Skeletal muscle cell (primary cell): ENCODE data around the gene BDNF.
"Not testable (repeated sequence)": the region's sequence is repeated elsewhere in the genome, so short reads cannot be mapped to it uniquely, and the experiment has no call there.

Experiments used
- DNase-seq: peaks from one replicate; pipeline ENCODE4 v3.0.0-alpha.2; 2010; ENCODE audit warnings: low read depth
- H3K4me3 ChIP-seq: 2 replicates; pipeline ENCODE4 v1.5.1; 2011; ENCODE audit warnings: low read depth, mild to moderate bottlenecking, control low read depth, low read length, moderate library complexity

Gene BDNF

DNA sequence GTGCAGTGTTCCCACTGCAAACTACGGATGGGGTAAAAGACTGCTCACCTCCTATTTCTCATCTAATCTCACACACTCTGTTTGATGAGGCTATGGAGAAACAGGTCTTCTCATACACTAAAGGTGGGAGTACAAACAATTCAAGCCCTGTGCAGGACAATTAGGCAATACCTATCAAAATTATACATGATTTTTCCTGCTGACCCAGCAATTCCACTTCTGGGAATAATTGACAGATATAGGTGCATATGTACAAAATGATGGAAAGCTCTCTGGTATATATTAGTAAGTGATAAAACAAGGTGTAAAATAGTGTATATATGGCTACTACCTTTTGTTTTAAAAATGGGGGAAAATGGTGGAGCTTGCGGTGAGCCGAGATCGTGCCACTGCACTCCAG lies 23.1 kb downstream of the BDNF start:
- no peak for DNase-seq
- no peak overlapping the region for H3K4me3 ChIP-seq

GRCh38 chr11:27673979-27674663 lies 26.1 kb downstream of the BDNF start:
- no peak overlapping the region for H3K4me3 ChIP-seq
- DNase-seq: no peak

DNA sequence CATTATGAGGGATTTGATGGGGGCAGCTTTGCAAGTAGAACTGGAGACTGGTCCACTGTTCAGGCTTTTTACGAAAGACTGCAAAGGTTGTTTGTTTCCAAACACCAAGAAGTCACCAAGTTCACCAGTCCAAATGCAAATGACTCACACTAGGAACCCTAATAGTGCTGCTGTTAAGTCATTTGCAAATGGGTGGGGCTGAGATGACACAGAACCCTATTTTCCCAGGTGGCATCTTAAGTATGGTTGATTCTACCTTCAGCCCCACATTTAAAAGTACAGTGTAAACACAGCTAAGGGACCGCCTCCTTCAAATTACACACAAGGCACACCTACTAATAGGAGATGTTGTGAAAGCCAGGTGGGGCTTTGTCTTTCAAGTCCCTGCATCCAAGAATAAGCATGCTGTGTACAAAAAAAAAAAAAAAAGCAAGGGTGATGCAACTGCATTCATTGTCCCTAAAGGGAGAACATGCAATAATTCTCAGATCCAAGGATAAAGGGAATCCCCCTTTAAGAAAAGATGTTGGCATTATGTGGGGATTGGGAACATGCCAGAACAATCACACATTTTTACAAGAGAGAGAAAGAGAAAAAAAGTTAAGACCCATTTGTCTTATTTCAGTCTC lies 27.3 kb downstream of the BDNF start:
- H3K4me3 ChIP-seq: no peak overlapping the region
- no peak for DNase-seq

- not testable (repeated sequence) for H3K4me3 ChIP-seq, DNase-seq
Observed at GRCh38 chr11:27665508-27666101, 34.6 kb downstream of the BDNF start.

DNA sequence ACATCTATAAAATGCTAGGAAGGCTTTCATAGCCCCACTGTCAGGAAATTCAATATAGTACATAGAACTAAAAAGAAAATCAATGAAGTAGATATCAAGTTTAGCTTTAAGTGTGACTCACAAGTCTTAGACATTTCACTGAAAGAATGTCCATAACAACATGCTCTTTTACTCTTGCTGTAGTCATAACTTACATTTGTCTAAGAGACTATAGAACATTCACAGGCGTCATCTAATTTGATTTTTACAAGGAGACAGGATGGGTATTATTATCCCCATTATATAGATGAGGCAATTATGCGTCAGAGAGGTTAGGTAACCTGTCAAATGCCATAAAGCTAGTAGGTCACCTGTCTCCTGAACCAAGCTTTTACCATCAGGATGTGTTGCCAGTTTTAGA lies 36.9 kb downstream of the BDNF start:
- no peak for DNase-seq
- no peak overlapping the region for H3K4me3 ChIP-seq

DNA sequence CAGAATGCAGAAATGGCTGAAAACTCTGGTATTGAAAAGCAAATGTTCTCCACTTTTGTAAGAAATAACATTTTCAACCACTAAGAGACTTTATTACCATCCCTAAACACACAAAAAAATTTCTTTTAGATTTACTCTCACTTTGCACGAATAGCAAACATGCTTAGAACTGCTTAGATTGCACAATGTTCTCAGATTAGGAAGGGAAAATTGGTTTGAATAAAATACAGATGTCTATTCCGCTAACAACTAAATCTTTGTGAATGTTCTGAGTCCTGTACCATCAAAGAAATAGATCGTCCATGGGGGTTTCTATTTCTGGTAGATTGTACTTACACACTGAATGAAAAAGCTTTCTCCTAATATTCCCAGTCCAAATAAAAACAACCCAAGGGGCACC lies 40.1 kb downstream of the BDNF start:
- DNase-seq: no peak
- no peak overlapping the region for H3K4me3 ChIP-seq

GRCh38 chr11:27658535-27659236 lies 41.6 kb downstream of the BDNF start:
- H3K4me3 ChIP-seq: no peak overlapping the region
- no peak for DNase-seq

- H3K4me3 ChIP-seq: no peak overlapping the region
- no peak for DNase-seq
Observed at GRCh38 chr11:27656806-27657483, 43.3 kb downstream of the BDNF start.

DNA sequence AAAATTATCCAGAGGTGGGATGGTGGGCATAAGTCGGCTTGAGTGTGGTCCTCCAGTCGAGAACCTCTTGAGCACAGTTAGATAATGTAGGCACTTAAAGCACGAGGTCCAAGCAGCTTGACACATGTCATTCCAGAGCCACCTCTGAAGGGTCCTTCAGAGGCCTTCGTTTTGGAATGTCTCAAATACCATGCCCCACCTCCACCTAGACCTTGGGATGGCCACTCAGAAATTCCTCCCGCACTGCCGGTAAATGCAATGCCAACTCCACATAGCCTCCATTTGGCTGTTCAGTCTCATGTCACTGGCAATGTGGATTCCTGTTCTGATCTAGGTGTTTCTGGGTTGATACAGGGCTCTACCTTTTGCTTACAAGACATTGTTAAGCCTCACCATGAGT lies 43.9 kb downstream of the BDNF start:
- DNase-seq: no peak
- H3K4me3 ChIP-seq: no peak overlapping the region

GRCh38 chr11:27653990-27654758 lies 46.1 kb downstream of the BDNF start:
- H3K4me3 ChIP-seq: no peak overlapping the region
- no peak for DNase-seq

DNA sequence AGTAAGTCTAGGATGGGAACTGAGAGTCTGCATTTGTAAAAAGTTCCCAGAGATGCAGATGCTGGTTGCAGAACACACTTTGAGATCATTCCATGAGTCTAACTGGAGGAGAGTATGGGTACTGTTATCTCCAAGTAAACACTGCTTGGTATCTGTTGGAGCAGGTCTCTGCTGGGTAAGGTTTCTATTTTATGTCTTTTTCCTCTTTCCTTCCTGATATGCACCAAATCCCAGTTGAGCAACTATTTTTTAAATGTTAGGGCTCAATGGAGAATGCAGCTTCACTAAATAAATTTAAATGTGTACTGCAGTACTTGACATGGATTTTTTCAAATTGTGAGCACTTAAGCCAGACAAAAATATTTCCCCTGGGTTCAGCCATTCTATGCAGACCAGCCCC lies 48.5 kb downstream of the BDNF start:
- DNase-seq: no peak
- no peak overlapping the region for H3K4me3 ChIP-seq

DNA sequence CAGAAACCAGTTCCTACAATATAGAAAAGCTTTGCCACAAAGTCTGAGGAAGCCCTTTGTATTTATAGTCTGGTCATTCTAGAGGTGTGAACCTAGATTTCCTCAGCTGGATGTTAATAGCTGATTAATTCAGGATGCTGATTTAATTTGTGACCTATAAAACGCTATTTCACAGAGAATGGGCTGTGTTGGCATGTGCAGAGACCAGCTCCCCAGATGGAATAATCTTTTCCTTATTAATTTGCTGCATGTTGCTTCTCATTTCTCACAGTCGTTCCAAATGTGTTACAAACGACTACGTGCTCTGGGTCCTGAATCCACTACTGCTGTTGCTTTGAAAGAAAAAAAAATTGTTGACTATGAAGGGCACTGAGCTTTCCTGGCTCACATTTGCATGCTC lies 49.3 kb downstream of the BDNF start:
- no peak for DNase-seq

GRCh38 chr11:27649800-27650199 lies 50.5 kb downstream of the BDNF start:
- H3K4me3 ChIP-seq: no peak overlapping the region
- no peak for DNase-seq

More for the DNA sequence above, 49.3 kb downstream of the BDNF start:
- no peak overlapping the region for H3K4me3 ChIP-seq

DNA sequence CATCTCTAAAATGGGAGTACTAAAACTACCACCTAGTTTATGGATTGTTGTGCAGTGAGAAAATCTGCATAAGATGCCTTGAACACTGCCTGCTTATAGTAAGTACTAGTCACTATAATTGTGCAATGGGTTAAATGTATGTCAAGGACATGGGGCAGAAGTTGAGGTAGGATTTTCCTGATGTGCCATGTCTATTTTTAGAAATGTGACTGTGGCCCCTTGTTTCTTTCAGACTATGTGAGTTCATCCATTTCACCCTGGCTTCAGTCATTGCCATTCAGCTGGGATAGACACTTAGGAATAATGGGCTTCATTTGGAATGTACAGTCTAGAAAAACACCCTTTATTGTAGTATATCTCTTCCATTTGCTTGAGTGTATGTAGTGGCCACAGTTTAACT lies 51.4 kb downstream of the BDNF start:
- DNase-seq: no peak
- H3K4me3 ChIP-seq: no peak overlapping the region

DNA sequence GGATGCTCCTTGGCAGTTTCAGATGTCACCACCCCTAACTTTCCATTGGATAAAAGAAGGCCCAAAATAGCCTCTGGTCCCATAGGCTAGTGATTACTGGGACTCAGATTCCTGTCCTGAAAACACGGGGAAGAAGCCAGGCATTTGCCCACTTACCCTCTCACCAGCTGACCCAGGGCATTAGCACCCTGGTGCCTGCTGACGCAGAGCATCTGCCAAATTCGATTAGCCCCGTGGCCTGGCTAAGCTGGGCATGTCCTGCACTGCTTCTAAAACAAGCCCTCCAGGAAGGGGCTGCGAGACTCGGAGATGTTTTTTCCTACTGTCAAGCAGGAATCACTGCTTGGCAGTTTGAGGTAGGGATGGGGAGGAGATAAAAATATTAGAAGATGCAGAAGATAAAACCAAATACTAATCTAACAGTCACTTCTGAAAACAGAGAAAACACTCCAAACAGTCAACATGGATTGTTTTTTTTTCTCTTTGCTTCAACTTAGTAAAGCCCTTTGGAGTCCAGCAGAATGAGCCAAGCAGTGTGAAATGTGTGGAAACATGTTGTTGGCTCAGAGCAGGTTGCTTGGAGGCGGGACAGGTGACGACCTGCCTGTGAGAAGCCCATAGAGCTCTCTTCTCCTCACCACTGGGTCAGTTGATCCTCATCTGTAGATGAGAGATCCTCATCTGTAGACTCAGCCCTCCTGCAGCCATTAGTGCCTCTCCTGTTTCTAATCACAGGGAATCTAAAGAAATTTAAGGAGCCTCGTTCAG lies 54.0 kb downstream of the BDNF start:
- H3K4me3 ChIP-seq: no peak overlapping the region
- DNase-seq: no peak

- no peak for DNase-seq
- no peak overlapping the region for H3K4me3 ChIP-seq
Observed at GRCh38 chr11:27642954-27643353, 57.3 kb downstream of the BDNF start.

DNA sequence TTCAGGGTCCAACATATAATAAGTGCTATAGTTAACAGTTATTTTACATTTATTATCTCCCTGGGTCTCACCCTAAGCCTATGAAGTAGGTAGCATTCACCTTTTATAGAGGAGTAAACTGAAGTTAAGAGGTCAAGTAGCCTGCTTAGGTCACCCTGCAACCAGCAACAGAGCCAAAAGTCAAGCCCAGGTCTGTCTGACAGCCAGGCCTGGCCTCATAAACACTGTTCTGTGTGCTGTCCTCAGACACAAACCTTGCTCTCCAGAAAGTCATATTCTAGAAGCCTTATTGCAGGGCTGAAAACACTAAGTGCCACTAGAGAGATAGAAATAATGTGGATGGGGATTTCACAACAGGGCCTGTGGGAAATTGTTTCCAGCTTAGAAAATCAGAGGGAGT lies 59.3 kb downstream of the BDNF start:
- H3K4me3 ChIP-seq: no peak overlapping the region
- no peak for DNase-seq

DNA sequence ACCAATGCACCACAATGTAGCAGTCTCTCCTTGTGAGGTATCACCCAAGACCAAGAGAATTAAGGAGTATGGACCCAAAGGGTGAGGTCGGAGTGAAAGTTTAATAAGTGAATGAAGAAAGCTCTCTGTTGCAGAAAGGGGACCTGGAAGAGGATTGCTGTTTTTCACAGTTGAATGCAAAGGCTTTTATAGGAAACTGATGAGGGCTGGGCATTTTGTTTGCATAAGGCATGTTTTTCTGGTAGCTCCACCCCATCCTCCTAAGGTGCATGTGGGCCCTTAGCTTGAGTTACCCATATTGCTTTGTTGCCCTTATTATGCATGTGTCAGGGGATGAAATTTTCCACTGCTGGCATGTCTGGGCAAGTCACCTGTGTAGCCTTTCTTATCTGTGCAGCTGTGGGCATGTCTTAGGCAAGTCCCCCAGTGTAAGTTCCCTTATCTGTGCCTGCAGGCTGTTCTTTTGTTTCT lies 64.7 kb downstream of the BDNF start:
- no peak overlapping the region for H3K4me3 ChIP-seq
- DNase-seq: no peak
